HG03575 (cell line): ENCODE measurements around the gene RNF169.
"Not testable (repeated sequence)": the region's sequence is repeated elsewhere in the genome, so short reads cannot be mapped to it uniquely, and the experiment has no call there.

Source experiments
- ATAC-seq: cut with Tn5 transposase; IDR thresholded peaks from one replicate; pipeline ENCODE4 v1.9.1; 2021; ENCODE audit not compliant: unreplicated experiment, insufficient number of reproducible peaks, low FRiP score; ENCODE audit errors: extremely low read depth

Gene RNF169

GRCh38 chr11:74755395-74755995 lies 6.8 kb downstream of the RNF169 start:
- ATAC-seq: no peak

DNA sequence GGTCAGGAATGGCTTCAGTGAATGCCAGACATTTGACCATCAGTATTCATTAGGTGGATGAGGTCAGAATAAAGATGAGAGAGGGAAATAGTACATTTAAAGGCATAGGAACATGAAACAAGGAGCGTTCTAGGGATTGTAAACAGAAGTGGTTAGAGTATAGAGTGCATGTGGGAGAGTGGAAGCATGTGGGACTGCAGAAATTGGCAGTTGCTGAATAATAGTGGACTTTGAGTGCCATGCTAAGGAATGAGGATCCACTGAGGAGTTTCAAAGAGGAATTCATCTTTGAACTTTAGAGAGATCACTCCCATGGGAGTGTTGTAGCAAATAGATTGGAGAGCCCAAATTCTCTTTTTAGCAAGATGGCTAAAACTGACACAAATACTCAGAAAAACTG lies 7.9 kb downstream of the RNF169 start:
- no peak for ATAC-seq

GRCh38 chr11:74766905-74767304 lies 18.3 kb downstream of the RNF169 start:
- ATAC-seq: no peak

DNA sequence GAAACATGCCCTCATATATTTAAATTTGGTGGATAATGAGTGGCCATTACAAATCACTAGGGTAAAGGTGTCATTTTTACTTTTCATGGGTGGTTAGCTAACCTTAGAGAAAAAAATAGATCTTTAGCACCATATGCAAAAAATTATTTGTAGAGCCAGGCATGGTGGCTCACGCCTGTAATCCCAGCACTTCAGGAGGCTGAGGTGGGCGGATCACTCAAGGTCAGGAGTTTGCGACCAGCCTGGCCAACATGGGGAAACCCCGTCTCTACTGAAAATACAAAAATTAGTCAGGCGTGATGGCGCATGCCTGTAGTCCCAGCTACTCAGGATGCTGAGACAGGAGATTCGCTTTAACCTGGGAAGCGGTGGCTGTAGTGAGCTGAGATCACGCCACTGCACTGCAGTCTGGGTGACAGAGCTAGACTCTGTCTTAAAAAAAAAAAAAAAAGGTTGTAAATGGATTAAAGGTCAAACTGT lies 19.6 kb downstream of the RNF169 start:
- ATAC-seq: not testable (repeated sequence)

DNA sequence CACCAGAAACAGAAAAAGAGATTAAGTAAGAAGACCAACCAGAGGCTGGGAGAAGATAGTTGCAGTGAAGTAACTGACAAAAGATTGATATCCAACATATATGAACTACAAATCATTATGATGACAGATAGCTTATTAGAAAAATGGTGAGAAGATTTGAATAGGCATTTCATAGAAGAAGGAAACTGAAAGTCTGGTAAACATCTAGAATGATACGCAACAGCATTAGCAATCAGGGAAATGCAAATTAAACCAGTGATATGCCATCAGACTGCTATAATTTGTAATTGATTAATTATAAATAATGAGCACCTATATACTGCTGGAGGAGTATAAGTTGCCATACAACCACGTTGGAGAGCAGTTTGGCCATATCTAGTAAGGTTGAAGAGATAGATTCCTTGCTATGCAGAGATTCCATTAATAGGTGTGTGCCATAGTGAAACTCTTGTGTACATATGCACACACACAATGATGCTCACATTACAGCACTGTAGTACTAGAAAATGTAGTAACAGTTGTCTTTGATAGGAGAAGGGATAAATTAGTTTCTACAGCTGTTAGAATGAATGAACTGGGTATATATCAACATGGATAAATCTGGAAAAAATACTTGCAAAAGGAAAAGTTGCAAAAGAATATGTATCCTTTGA lies 20.5 kb downstream of the RNF169 start:
- no peak for ATAC-seq

DNA sequence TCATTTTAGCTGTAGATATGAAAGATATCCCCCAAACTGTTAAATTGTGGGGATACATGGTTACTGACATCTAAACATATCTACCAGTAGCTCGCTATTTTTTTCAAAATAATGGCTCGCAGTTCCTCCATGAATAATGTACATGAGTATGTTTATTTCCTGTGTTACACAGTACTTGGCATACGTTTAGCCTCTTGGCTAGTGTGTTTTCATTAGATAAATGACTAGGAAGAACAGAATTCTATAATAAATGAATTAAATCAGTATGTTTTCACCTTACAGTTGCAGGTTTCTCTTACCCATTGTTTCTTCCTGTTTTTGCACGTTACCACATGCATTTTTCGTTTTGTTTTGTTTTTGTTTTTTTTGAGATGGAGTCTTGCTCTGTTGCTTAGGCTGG lies 21.8 kb downstream of the RNF169 start:
- no peak for ATAC-seq

DNA sequence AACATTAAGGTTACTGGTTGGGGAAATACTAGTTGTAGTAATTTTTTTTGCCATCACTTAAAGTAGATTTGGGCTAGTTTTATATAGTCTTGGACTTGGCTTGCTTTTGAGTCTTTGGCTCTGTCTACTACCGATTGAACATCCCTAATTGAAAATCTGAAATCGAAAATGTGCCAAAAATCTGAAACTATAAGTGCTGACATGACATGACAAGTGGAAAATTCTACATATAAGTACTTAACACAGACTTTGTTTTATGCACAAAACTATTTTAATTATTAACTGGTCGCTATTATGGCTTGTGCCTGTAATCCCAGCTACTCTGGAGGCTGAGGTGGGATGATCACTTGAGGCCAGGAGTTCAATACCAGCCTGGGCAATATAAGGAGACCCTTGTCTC lies 22.5 kb downstream of the RNF169 start:
- no peak for ATAC-seq

GRCh38 chr11:74773476-74773875 lies 24.8 kb downstream of the RNF169 start:
- ATAC-seq: no peak

DNA sequence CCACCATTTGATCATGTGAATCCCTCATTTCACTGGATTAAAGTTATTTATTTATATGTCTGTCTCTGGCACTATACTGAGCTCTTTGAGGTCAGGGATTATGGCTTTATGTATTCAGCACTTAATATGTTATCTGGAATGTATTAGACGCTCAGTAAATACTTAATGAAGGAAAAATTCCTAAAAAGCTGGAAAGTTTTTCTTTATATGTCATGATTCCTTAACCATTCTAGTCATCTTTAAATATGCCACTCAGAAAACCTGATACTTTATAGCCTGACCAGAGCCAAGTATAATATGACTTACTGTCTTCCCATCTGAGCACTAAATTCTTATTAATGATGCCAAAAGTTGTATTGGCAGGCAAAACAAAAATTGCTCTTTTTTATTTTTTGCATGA lies 27.1 kb downstream of the RNF169 start:
- ATAC-seq: no peak

DNA sequence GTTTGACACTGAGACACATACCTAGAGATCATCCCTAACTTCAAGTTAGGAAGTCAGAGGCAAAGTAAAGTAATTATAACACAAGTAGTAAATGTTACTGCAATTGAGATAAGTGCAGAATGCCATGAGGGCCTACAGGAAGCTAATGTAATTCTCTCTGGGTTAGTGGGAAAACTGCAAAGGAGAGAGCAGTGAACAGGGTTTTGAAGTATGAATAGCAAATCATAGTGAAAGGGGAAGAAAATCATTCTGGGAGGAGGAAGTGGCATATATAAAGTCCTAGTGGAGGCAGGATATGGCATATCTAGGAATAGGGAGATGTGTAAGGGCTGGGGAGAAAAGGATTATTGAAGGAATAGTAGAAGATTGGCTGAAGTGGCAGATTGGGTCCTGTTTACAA lies 27.9 kb downstream of the RNF169 start:
- no peak for ATAC-seq

DNA sequence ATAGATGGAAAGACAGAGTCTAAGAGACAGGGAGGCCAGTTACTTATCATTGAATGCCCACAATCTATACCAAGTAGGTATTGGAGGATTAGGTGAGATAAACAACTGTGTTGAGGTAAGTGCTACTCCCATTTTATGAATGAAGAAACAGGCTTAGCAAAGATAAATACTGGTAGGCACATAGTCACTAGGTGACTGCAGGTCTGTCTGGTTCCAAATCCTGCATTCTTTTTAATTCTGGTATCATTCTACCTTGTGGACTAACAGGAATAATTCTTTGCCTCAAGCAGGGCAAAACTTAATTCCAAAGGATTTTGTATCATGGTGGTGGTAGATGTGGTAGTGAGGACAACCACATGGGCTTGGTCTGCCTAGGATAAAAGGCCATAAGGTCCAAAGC lies 28.4 kb downstream of the RNF169 start:
- no peak for ATAC-seq

- no peak for ATAC-seq
Observed at GRCh38 chr11:74777877-74778276, 29.2 kb downstream of the RNF169 start.

DNA sequence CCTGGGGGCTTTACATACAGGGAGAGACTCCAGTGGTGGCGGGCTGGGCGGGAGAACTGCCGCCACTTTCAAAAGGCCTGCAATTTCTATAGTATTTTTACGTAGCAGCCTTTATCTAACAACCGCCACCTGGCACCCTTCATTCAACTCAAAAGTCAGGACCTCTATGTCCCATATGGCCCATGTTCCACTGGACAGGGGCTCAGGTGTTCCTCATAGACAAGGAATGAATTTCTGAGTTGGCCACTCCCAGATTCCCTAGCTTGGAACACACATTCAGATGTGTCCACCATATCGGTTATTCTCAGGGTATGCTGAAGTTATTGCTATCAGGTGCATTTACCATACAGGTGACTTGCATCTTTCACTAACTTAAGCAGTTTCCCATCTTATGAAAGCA lies 29.9 kb downstream of the RNF169 start:
- ATAC-seq: no peak

DNA sequence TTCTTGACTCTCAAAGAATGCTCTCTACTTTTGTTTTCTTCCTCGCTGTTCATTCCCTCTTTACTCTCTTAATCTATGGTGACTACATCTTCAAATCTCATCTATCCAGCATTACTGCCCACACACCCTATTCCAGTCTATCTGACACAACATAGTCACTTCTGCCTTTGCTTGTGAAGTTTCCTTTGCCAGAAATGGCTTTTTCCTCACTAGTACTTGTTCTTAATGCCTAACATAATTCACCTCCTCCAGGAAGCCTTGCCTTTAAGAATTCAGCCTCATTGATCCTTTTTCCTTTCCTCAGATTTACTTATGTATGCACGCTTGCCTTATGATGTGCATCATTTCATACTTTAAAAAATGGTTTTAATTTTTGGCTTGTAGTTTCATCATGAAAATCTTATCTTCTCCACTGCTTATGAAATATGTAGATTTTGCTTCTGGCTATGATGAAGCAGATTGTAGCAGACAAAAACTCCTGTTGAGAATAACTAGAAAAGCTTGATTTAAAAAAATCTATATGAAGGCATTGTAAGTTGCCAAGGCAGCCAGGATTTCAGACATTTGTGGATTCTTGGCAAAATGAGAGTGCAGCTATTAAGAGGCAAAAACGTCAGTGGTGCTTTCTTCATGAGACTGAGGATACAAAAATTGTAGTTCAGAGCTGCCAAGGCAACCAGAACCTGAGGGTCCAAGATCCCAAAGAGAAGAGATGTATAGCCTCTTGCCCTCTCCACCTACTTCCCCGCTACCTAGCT lies 31.8 kb downstream of the RNF169 start:
- no peak for ATAC-seq

GRCh38 chr11:74783241-74783871 lies 34.7 kb downstream of the RNF169 start:
- ATAC-seq: no peak

DNA sequence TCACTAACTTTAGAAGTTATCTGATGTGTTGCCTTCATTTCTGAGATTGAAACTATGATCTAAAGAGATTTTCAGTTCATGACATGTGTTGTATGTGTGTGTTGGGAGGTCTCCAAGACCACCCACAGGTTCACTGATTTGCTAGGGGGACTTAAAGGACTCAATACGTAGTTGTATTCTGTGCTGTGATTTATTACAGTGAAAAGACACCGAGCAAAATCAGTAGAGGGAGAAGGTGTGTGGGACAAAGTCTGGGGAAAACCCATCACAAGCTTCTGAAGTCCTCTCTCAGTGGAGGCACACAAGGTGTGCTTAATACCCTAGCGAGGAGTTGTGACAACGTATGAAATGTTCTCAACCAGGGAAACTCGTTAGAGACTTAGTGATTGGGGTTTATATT lies 35.6 kb downstream of the RNF169 start:
- no peak for ATAC-seq

GRCh38 chr11:74784726-74785125 lies 36.1 kb downstream of the RNF169 start:
- no peak for ATAC-seq

GRCh38 chr11:74786574-74786973 lies 37.9 kb downstream of the RNF169 start:
- ATAC-seq: no peak

DNA sequence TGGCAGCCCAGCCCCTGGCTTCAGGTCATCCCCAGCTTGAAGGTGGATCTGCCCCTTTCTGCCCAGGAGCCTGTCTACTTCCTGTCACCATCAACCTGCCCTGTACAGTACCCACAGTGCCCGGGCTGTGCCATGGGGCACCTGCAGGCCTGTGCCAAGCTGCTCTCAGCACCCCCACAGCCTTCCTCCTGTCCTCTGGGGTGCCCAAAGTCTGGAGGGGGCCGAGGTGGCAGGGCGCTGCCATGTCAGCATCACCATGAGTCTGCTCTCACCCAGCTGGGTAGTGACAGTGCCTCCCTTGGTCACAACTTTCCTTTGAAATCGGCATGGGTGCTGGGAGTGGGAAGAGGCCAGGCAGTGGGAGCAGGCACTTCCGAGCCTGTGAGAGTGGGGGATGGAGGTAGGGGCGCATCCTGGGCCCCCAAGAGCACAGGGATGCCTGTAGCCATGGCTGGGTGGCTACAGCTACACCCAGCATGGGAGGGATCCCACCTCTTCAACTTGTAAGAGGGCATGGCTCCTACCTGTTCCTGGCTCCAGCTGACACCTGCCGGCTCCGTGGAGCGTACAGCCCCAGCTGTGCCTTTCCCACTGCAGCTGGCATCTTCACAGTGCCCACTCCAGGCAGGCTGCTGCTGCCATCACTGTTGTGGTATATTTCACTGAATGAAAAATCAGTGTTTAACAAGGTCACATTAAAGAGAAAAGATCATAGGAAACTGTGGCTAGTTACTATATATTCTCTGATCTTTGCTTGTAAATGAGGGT lies 42.9 kb downstream of the RNF169 start:
- no peak for ATAC-seq
